ENCODE data around the gene MAVS. TPM values are rescaled to one million over a fixed set of nuclear protein-coding genes. Genes with fewer than 3 reads are reported as not detected.

The MAVS gene
- polyA plus RNA-seq, 1 of the 3 experiments (the other 2 are of a cell fraction), result 9.1 TPM

DNA sequence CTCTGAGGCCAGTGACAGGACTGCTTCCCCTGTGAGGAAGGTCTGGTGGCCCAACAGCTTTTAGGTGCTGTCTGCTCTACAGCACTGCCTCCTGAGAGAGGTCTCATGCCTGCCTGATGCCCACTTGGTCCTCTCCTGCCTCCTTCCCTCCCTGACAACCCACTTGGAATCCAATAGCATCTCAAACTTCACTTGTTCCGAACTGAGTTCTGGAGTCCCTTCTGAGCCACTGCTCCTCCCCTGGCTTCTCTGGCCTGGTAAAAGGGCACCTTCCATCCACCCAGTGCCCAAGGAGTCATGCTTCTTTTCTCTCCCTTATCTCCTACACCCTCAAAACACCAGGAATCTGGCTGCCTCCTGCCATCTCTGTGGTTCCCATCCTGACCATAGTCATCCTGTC, 1.9 kb downstream of the MAVS start:
- Histone ChIP-seq H3K36me3 (replicated peaks in 1 of 2; ENCODE audit: control insufficient read depth in 1 of 2, insufficient read depth in 2 of 2, low read length in 1 of 2) (no peaks in the 10 kb centered on the region), H3K27ac (ENCODE audit: low read depth in 2 of 2, low read length in 1 of 2) (no peak overlapping the region), H3K9ac (no peak overlapping the region), H3K9me3 (no peaks in the 10 kb centered on the region), H4K20me1 (ENCODE audit: insufficient read depth) (no peaks in the 10 kb centered on the region), H3K79me2 (ENCODE audit: insufficient read depth) (peaks cover 64% of the 10 kb centered on the region), H3F3A (replicated peaks; ENCODE audit: insufficient read depth) (no peaks in the 10 kb centered on the region), H3K9me2 (no peaks in the 10 kb centered on the region), H2AFZ (ENCODE audit: low read depth) (no peak overlapping the region), H3K4me1 (ENCODE audit: control insufficient read depth in 1 of 2, insufficient read depth in 2 of 2, low read depth in 1 of 2, low read length in 1 of 2) (peaks cover 0 to 5% of the 10 kb centered on the region in 2 experiments; a peak in 1 of 4 replicates), H3K27me3 (ENCODE audit: insufficient read depth) (no peaks in the 10 kb centered on the region), H3K4me3 (ENCODE audit: low read depth in 2 of 2, low read length in 1 of 2) (no peak overlapping the region; a peak in 1 of 4 replicates), H3K4me2 (no peak overlapping the region)
- POLR2A ChIA-PET, result no interaction called here
- TF ChIP-seq FOXM1 (IDR thresholded peaks at IDR 0.05; ENCODE audit: low read depth), result no peak
- TF ChIP-seq MXI1 (IDR thresholded peaks at IDR 0.05; ENCODE audit: low read depth, low read length), result no peak
- no peak for TF ChIP-seq RAD21 (IDR thresholded peaks at IDR 0.05; ENCODE audit: low read length)
- TF ChIP-seq RCOR1 (IDR thresholded peaks at IDR 0.05; ENCODE audit: low read length), result no peak
- no peak for TF ChIP-seq NRF1 (IDR thresholded peaks at IDR 0.05; ENCODE audit: low read depth, low read length)
- no peak for TF ChIP-seq JUND (IDR thresholded peaks at IDR 0.05)
- TF ChIP-seq, protein P1, sequence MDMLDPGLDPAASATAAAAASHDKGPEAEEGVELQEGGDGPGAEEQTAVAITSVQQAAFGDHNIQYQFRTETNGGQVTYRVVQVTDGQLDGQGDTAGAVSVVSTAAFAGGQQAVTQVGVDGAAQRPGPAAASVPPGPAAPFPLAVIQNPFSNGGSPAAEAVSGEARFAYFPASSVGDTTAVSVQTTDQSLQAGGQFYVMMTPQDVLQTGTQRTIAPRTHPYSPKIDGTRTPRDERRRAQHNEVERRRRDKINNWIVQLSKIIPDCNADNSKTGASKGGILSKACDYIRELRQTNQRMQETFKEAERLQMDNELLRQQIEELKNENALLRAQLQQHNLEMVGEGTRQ (IDR thresholded peaks at IDR 0.05; ENCODE audit: borderline replicate concordance, low read depth, low read length), result no peak
- TF ChIP-seq ELF1 (IDR thresholded peaks at IDR 0.05), result no peak
- no peak for TF ChIP-seq FOXJ3 (CRISPR knock-in tag; IDR thresholded peaks at IDR 0.05)
- no peak for TF ChIP-seq RFX5 (IDR thresholded peaks at IDR 0.05; ENCODE audit: low read length)
- no peak for TF ChIP-seq RXRA (IDR thresholded peaks at IDR 0.05; ENCODE audit: borderline replicate concordance, low read depth)
- TF ChIP-seq, protein P2, sequence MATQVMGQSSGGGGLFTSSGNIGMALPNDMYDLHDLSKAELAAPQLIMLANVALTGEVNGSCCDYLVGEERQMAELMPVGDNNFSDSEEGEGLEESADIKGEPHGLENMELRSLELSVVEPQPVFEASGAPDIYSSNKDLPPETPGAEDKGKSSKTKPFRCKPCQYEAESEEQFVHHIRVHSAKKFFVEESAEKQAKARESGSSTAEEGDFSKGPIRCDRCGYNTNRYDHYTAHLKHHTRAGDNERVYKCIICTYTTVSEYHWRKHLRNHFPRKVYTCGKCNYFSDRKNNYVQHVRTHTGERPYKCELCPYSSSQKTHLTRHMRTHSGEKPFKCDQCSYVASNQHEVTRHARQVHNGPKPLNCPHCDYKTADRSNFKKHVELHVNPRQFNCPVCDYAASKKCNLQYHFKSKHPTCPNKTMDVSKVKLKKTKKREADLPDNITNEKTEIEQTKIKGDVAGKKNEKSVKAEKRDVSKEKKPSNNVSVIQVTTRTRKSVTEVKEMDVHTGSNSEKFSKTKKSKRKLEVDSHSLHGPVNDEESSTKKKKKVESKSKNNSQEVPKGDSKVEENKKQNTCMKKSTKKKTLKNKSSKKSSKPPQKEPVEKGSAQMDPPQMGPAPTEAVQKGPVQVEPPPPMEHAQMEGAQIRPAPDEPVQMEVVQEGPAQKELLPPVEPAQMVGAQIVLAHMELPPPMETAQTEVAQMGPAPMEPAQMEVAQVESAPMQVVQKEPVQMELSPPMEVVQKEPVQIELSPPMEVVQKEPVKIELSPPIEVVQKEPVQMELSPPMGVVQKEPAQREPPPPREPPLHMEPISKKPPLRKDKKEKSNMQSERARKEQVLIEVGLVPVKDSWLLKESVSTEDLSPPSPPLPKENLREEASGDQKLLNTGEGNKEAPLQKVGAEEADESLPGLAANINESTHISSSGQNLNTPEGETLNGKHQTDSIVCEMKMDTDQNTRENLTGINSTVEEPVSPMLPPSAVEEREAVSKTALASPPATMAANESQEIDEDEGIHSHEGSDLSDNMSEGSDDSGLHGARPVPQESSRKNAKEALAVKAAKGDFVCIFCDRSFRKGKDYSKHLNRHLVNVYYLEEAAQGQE (IDR thresholded peaks at IDR 0.05; ENCODE audit: low read depth, low read length), result no peak
- no peak for TF ChIP-seq ZBTB33 (IDR thresholded peaks at IDR 0.05; ENCODE audit: borderline replicate concordance, low read depth)
- no peak for TF ChIP-seq PBX3 (IDR thresholded peaks at IDR 0.05)
- TF ChIP-seq FOSL2 (IDR thresholded peaks at IDR 0.05; ENCODE audit: borderline replicate concordance, low read depth), result no peak
- no peak for TF ChIP-seq TEAD4 (IDR thresholded peaks at IDR 0.05; ENCODE audit: borderline replicate concordance, insufficient read depth)
- 88% methylated on average over 1 of the region's 1 CpG for WGBS (ENCODE audit: low lambda C conversion rate)
- CTCF ChIA-PET, result interaction anchor here (0.7 to 1.0 kb wide), 2 partner anchors 67 to 96 kb away, joined by 3 read pairs; partner anchors contain the start of gene SPEF1
- no peak for DNase-seq

All from SK-N-SH (cell line).